ENCODE results near the gene DNAJB12.

Gene DNAJB12

GRCh38 chr10:72291019-72291532, 63.6 kb downstream of the DNAJB12 start:
- no peak for DNase-seq (ENCODE audit: low read depth)

GRCh38 chr10:72285972-72286521, 68.7 kb downstream of the DNAJB12 start:
- DNase-seq (ENCODE audit: low read depth): no peak

GRCh38 chr10:72283131-72283530, 71.6 kb downstream of the DNAJB12 start:
- DNase-seq (ENCODE audit: low read depth): no peak

Measured in stimulated activated CD8-positive, alpha-beta memory T cell treated with anti-CD3 and anti-CD28 coated beads, Interleukin-12 subunit alpha, Interleukin-12 subunit beta, amount 100 ng/mL, for 1 hour (primary cell).